ENCODE measurements around the gene CD19.

DNA sequence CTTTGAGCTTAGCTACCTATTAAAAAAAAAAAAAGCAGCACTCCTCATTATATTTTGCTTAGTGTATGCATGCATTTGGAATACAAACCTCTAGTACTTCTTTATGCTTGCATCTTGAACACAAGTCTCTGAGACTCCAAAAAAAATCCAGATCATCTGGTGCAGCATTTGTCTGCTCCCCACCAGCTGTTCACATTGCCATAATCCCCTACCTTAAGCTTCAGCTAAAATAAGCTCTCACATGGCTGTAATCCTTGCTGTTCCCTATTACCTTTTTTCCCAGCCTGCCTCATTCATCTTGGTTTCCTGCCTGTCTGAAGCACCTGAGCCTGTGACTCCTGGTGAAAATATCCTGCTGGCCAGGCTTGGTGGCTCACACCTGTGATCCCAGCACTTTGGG lies 11.5 kb downstream of the CD19 start:
- TF ChIP-seq, protein P1, sequence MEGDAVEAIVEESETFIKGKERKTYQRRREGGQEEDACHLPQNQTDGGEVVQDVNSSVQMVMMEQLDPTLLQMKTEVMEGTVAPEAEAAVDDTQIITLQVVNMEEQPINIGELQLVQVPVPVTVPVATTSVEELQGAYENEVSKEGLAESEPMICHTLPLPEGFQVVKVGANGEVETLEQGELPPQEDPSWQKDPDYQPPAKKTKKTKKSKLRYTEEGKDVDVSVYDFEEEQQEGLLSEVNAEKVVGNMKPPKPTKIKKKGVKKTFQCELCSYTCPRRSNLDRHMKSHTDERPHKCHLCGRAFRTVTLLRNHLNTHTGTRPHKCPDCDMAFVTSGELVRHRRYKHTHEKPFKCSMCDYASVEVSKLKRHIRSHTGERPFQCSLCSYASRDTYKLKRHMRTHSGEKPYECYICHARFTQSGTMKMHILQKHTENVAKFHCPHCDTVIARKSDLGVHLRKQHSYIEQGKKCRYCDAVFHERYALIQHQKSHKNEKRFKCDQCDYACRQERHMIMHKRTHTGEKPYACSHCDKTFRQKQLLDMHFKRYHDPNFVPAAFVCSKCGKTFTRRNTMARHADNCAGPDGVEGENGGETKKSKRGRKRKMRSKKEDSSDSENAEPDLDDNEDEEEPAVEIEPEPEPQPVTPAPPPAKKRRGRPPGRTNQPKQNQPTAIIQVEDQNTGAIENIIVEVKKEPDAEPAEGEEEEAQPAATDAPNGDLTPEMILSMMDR (optimal IDR thresholded peaks at IDR 0.05 in 1 of 3, IDR thresholded peaks at IDR 0.05 in 1 of 3, conservative IDR thresholded peaks at IDR 0.05 in 1 of 3; ENCODE audit: extremely low read depth in 1 of 3, insufficient read depth in 2 of 3, low read length in 3 of 3) = no peak
- no peak for TF ChIP-seq EZH2 (IDR thresholded peaks at IDR 0.05; ENCODE audit: low read length)
